Common myeloid progenitor, CD34-positive (primary cell): ENCODE data around the gene SOWAHC.

ENCODE experiments used
- CTCF ChIA-PET: fragments of 350-600 bp; sonication (Branson Sonifier 250); formaldehyde crosslinking; loops from one replicate; lab custom pipeline; 2021; ENCODE audit warnings: antibody characterized with exemption; lab: Charles Lee
- POLR2A ChIA-PET: fragments of 350-600 bp; sonication (Branson Sonifier 250); formaldehyde crosslinking; loops from one replicate; lab custom pipeline; 2021; ENCODE audit warnings: antibody characterized with exemption; lab: Charles Lee
- DNase-seq, 3 donors: peaks; one replicate each; pipeline versions ENCODE4 v3.0.0 to v3.0.0-alpha.2; 2013
- H3K27ac ChIP-seq, 2 experiments: 1 replicate in 1 of 2; 2 replicates in 1 of 2; pipeline ENCODE4 v1.7.0; 2013; ENCODE audit warnings: inconsistent platforms in 2 of 2, low read length in 2 of 2, mild to moderate bottlenecking in 2 of 2, low read depth in 1 of 2, moderate library complexity in 1 of 2; ENCODE audit not compliant: severe bottlenecking in 2 of 2, insufficient read depth in 1 of 2, poor library complexity in 1 of 2
- H3K27me3 ChIP-seq, 5 experiments: replicated peaks in 2 of 5; 1 replicate in 3 of 5; 2 replicates in 2 of 5; pipeline versions ENCODE4 v1.6.1 to v1.7.0; 2013; ENCODE audit warnings: low read length in 4 of 5, mild to moderate bottlenecking in 2 of 5, moderate library complexity in 2 of 5, inconsistent platforms in 1 of 5; ENCODE audit not compliant: insufficient read depth in 5 of 5, control insufficient read depth in 4 of 5
- H3K36me3 ChIP-seq, 4 experiments: 1 replicate in 2 of 4; 2 replicates in 2 of 4; pipeline versions ENCODE4 v1.6.1 to v1.7.0; 2013; ENCODE audit warnings: low read length in 3 of 4, control low read depth in 1 of 4, mild to moderate bottlenecking in 1 of 4; ENCODE audit not compliant: control insufficient read depth in 4 of 4, insufficient read depth in 4 of 4
- H3K4me1 ChIP-seq, 4 experiments: 1 replicate in 3 of 4; 2 replicates in 1 of 4; pipeline versions ENCODE4 v1.6.1 to v1.7.1; 2013; ENCODE audit warnings: low read length in 3 of 4, mild to moderate bottlenecking in 3 of 4, control low read depth in 1 of 4, inconsistent platforms in 1 of 4, moderate library complexity in 1 of 4; ENCODE audit not compliant: control insufficient read depth in 4 of 4, insufficient read depth in 4 of 4; ENCODE audit errors: control extremely low read depth in 1 of 4
- H3K4me3 ChIP-seq, 7 experiments: 1 replicate in 4 of 7; 2 replicates in 3 of 7; pipeline versions ENCODE4 v1.5.1 to v1.7.0; 2013; ENCODE audit warnings: mild to moderate bottlenecking in 7 of 7, low read length in 6 of 7, moderate library complexity in 6 of 7, inconsistent platforms in 2 of 7, low read depth in 2 of 7, control low read depth in 1 of 7; ENCODE audit not compliant: insufficient read depth in 4 of 7, control insufficient read depth in 1 of 7; ENCODE audit errors: extremely low read depth in 1 of 7
- H3K9me3 ChIP-seq, 5 experiments: 1 replicate in 4 of 5; 2 replicates in 1 of 5; pipeline versions ENCODE4 v1.6.1 to v1.7.1; 2013; ENCODE audit warnings: low read length in 4 of 5, mild to moderate bottlenecking in 2 of 5, inconsistent platforms in 1 of 5, low read depth in 1 of 5, moderate library complexity in 1 of 5; ENCODE audit not compliant: control insufficient read depth in 4 of 5, insufficient read depth in 2 of 5; ENCODE audit errors: control extremely low read depth in 1 of 5
- WGBS: methylation state at CpG from one replicate; pipeline ENCODE4 v1.1.5; 2013; ENCODE audit not compliant: insufficient coverage; 5-methylcytosine and 5-hydroxymethylcytosine counted together

SOWAHC gene

GRCh38 chr2:109592905-109593304 is 21.3 kb upstream of the SOWAHC start:
- CTCF ChIA-PET: no interaction called here
- no CpG with 5 or more reads among the region's 3 CpGs for WGBS
- no peaks in the 10 kb centered on the region for H3K27me3 ChIP-seq

GRCh38 chr2:109594246-109594885 is 19.8 kb upstream of the SOWAHC start:
- no peaks in the 10 kb centered on the region for H3K4me1 ChIP-seq
- no peak overlapping the region for H3K4me3 ChIP-seq
- no peaks in the 10 kb centered on the region for H3K36me3 ChIP-seq
- H3K9me3 ChIP-seq: no peaks in the 10 kb centered on the region
- 98% methylated on average over 4 of the region's 16 CpGs for WGBS
- H3K27ac ChIP-seq: no peak overlapping the region
- CTCF ChIA-PET: no interaction called here
- no peak for DNase-seq
- H3K27me3 ChIP-seq: no peaks in the 10 kb centered on the region
- POLR2A ChIA-PET: interaction anchor here (0.6 kb wide), 1 partner anchor 506 kb away, joined by 5 read pairs; no protein-coding TSS in a partner anchor

More at GRCh38 chr2:109592905-109593304, 21.3 kb upstream of the SOWAHC start:
- Histone ChIP-seq H3K9me3 (no peaks in the 10 kb centered on the region), H3K27ac (no peak overlapping the region), H3K4me3 (no peak overlapping the region), H3K36me3 (no peaks in the 10 kb centered on the region), H3K4me1 (no peaks in the 10 kb centered on the region)
- POLR2A ChIA-PET: no interaction called here
- no peak for DNase-seq

GRCh38 chr2:109595644-109596043 is 18.5 kb upstream of the SOWAHC start:
- ChIA-PET CTCF (no interaction called here), POLR2A (no interaction called here)
- no peak for DNase-seq
- Histone ChIP-seq H3K27ac (no peak overlapping the region), H3K36me3 (no peaks in the 10 kb centered on the region), H3K27me3 (peaks cover 0 to 2% (median 0%) of the 10 kb centered on the region in 5 experiments), H3K9me3 (no peaks in the 10 kb centered on the region), H3K4me3 (no peak overlapping the region), H3K4me1 (no peaks in the 10 kb centered on the region)
- WGBS: 96% methylated on average over 2 of the region's 4 CpGs

GRCh38 chr2:109597283-109597682 is 16.9 kb upstream of the SOWAHC start:
- Histone ChIP-seq H3K27me3 (peaks cover 0 to 3% (median 0%) of the 10 kb centered on the region in 5 experiments), H3K36me3 (no peaks in the 10 kb centered on the region), H3K4me1 (no peaks in the 10 kb centered on the region), H3K4me3 (no peak overlapping the region), H3K27ac (no peak overlapping the region), H3K9me3 (no peaks in the 10 kb centered on the region)
- DNase-seq: no peak
- ChIA-PET POLR2A (no interaction called here), CTCF (no interaction called here)
- 100% methylated on average over 3 of the region's 3 CpGs for whole genome bisulfite sequencing

GRCh38 chr2:109601783-109602182 is 12.4 kb upstream of the SOWAHC start:
- CTCF ChIA-PET: no interaction called here

GRCh38 chr2:109602617-109603188 is 11.5 kb upstream of the SOWAHC start:
- H3K36me3 ChIP-seq: no peaks in the 10 kb centered on the region
- H3K9me3 ChIP-seq: no peaks in the 10 kb centered on the region
- CTCF ChIA-PET: no interaction called here
- H3K27me3 ChIP-seq: peaks cover 0 to 20% (median 5%) of the 10 kb centered on the region in 5 experiments
- H3K4me3 ChIP-seq: no peak overlapping the region
- WGBS: 100% methylated on average over 1 of the region's 3 CpGs
- POLR2A ChIA-PET: interaction anchor here (0.7 to 0.9 kb wide), 2 partner anchors 10 to 71 kb away, joined by 4 to 6 read pairs; no protein-coding TSS in a partner anchor
- no peak for DNase-seq
- H3K4me1 ChIP-seq: no peaks in the 10 kb centered on the region
- no peak overlapping the region for H3K27ac ChIP-seq

More at GRCh38 chr2:109601783-109602182, 12.4 kb upstream of the SOWAHC start:
- DNase-seq: no peak
- H3K27ac ChIP-seq: no peak overlapping the region
- H3K4me1 ChIP-seq: no peaks in the 10 kb centered on the region
- no peak overlapping the region for H3K4me3 ChIP-seq
- POLR2A ChIA-PET: interaction anchor here (0.7 to 0.9 kb wide), 2 partner anchors 11 to 72 kb away, joined by 4 to 6 read pairs; no protein-coding TSS in a partner anchor
- H3K36me3 ChIP-seq: no peaks in the 10 kb centered on the region
- no peaks in the 10 kb centered on the region for H3K9me3 ChIP-seq
- 100% methylated on average over 4 of the region's 6 CpGs for whole genome bisulfite sequencing
- H3K27me3 ChIP-seq: peaks cover 0 to 11% (median 3%) of the 10 kb centered on the region in 5 experiments

GRCh38 chr2:109604597-109604996 is 9.6 kb upstream of the SOWAHC start:
- H3K9me3 ChIP-seq: no peaks in the 10 kb centered on the region
- no peaks in the 10 kb centered on the region for H3K4me1 ChIP-seq
- H3K27ac ChIP-seq: no peak overlapping the region
- H3K4me3 ChIP-seq: no peak overlapping the region
- ChIA-PET CTCF (no interaction called here), POLR2A (no interaction called here)
- DNase-seq: no peak
- WGBS: 96% methylated on average over 5 of the region's 5 CpGs
- no peaks in the 10 kb centered on the region for H3K36me3 ChIP-seq
- H3K27me3 ChIP-seq: peaks cover 3 to 37% (median 8%) of the 10 kb centered on the region in 5 experiments
